Measurements from ENCODE around the gene CLMP. TPM values are rescaled to one million over a fixed set of nuclear protein-coding genes. Genes with fewer than 3 reads are reported as not detected.
"Not testable (repeated sequence)": the region's sequence is repeated elsewhere in the genome, so short reads cannot be mapped to it uniquely, and the experiment has no call there.

Gene CLMP
- total RNA-seq, 1 donor from 2014 or later = 81.1 TPM

DNA sequence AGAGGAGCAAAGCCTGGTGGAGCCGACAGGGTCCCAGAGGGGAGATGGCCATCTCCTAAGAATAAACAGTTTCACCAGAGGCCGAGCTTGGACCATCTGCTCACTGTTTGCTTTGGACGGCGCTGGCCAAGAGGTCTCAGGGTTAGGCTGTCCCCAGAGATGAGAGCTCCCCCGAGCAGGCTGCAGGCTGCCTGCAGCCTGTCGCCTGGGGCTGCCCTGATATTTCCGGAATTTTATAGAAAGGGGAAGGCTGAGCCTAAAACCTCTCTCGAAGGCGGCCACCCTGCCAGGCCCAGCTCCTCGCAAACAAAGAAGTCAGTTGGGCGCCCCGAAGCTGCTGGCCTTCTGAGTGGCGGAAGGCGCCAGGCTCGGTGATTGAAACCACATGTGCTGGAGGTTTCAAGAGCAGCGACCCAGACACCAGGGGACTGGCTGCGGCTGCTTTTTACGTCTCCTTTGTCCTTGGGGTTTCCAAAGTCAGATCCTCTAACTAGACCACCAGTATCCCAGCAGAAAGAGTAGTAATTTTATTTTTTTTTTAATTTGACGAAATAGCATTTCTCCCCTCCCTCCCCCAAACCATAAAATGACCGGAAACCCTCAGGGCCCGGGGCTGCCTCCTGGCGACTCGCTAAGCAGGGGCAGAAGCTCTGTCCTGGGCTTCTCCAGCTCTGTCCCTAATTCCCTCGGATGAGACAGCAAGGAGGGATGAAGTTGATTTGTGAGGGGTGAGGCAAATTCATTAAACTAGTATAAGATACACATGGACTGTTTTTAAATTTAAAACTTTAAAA lies 57.4 kb downstream of the CLMP start:
- DNase-seq (ENCODE audit: low spot score) = peak; percentile 77

GRCh38 chr11:123135863-123136446 lies 59.1 kb downstream of the CLMP start:
- no peak for DNase-seq (ENCODE audit: low spot score)

GRCh38 chr11:123132881-123133280 lies 62.2 kb downstream of the CLMP start:
- DNase-seq (ENCODE audit: low spot score) = no peak

GRCh38 chr11:123132034-123132766 lies 62.8 kb downstream of the CLMP start:
- not testable (repeated sequence) for DNase-seq (ENCODE audit: low spot score)

GRCh38 chr11:123129920-123130319 lies 65.1 kb downstream of the CLMP start:
- DNase-seq (ENCODE audit: low spot score) = peak; percentile 83

DNA sequence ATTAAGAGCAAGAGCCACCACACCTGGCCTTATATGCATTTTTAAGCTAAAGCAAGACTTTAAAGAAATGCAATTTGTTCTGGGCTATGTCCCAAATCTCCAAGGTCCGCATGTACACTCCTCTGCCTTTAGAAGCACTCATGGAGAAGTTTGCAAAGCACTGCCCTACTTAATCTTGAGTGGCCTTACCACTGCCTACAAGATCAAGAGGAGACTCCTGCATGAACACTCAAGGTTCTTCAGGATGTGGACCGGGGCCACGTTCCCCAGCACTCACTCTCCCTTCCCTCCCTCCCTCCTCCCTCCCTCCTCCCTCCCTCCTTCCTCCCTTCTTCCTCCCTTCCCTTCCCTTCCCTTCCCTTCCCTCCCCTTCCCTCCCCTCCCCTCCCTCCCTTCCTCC lies 69.9 kb downstream of the CLMP start:
- DNase-seq (ENCODE audit: low spot score) = peak; percentile 28

DNA sequence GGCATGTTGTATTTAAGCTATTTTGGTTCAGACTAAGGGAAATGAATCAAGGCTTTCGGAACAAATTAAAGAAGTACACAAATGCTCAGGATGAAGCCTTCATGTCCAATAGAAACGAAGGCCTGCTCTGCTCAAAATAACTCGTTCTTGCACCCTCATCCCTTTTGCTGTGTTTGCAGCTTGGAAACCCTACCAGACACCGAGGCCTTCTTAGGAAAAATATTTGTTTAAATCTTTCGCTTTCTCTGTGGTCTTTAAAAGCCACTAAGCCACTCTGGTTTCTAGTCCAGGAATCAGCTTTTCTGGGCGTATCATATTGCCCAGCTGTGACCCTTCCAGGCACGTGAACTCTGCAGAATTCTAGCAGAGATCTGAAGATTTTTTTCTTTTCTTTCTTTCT lies 72.2 kb downstream of the CLMP start:
- DNase-seq (ENCODE audit: low spot score) = peak; percentile 83

DNA sequence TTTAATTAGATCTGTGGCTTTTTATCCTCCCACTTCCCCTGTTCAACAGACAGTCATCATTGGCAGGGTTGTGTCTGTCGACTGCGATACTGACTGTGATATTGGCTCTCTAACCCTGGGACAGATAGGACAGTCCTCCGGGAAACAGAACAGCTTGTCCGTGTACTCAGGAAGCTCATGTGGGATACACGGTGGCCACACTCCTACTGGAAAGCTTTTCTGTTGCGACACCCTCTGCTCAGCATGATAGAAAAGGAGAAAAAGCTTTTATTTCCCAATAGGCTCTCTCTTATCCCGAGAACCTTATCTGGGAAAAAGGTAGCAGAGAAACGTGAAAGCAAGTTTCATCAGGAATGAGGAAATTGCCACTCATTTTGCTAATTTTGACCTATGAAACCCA lies 72.7 kb downstream of the CLMP start:
- peak; percentile 62 for DNase-seq (ENCODE audit: low spot score)

GRCh38 chr11:123116486-123116885 lies 78.6 kb downstream of the CLMP start:
- no peak for DNase-seq (ENCODE audit: low spot score)

- no peak for DNase-seq (ENCODE audit: low spot score)
These were observed 83.6 kb downstream of the CLMP start for GRCh38 chr11:123111465-123111864.

DNA sequence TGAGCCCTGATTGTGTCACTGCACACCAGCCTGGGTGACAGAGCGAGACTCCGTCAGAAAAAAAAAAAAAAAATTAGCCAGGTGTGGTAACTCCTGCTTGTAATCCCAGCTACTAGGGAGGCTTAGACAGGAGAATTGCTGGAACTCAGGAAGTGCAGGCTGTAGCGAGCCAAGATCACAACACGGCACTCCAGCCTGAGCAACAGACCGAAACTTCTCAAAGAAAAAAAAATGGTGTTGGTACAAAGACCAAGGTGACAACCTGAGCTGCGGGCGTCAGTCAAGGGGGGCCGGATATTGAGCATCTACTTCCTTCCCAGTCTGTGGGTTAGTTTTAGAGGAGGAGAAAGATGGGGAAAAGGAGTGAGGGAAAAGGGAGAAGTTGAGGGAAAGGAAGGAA lies 84.7 kb downstream of the CLMP start:
- DNase-seq (ENCODE audit: low spot score) = no peak

GRCh38 chr11:123107945-123108495 lies 87.0 kb downstream of the CLMP start:
- peak; percentile 67 for DNase-seq (ENCODE audit: low spot score)

- DNase-seq (ENCODE audit: low spot score) = no peak
These were observed 90.4 kb downstream of the CLMP start for GRCh38 chr11:123104697-123105096.

GRCh38 chr11:123103326-123103980 lies 91.6 kb downstream of the CLMP start:
- peak; percentile 93 for DNase-seq (ENCODE audit: low spot score)

DNA sequence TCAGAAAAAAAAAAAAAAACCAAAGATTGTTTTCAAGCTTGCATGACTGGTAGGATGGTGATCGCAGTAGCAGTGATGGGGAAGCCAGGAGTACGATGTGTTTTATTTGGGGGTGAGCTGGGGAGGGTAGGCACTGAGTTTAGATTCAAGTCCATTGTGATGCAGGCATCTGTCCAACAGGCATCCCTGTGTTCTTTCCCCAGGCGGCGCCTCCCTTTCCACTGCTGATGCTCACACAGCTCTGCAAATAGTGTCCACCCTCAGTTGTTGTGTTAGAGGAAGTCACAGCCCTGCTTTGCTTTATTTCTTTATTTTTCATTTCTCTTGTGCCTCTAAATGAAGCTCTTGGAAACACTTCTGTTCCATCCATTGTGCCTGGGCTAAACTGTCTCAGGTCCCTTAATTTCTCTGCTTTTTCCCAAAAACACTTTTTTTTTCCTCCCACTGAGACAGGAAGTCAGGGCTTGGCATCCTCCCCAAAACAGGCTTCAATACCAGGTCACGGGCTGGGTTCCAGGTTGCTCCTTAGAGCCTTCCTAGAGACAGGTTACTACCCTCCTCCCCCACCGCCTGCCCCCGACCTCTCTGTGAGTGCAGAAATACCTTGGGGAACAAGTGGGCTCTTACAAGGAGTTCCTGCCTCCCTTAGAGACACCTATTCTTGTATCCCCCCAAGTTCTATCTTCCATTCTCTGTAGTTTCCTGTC lies 94.5 kb downstream of the CLMP start:
- DNase-seq (ENCODE audit: low spot score) = peak; percentile 38

- DNase-seq (ENCODE audit: low spot score) = no peak
These were observed 96.1 kb downstream of the CLMP start for GRCh38 chr11:123098990-123099389.

DNA sequence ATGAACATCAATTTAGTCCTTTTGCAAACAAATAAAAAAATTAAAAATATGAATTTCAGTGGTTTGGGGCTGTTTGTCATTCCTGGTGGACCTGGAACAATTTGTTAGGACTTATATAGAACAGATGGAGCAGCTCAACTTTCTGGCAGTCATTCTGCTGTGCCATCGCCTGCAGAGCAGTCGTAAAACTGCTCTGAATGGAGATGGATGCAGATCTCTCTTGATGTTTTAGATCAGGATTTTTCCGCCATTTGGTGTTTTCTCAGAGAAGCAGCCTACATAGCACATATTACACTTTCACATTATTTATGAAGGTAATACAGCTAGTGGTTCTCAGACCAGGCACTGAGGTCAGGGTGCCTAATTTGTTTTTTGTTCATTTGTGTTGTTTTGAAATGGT lies 101.3 kb downstream of the CLMP start:
- DNase-seq (ENCODE audit: low spot score) = no peak

- no peak for DNase-seq (ENCODE audit: low spot score)
These were observed 103.5 kb downstream of the CLMP start for GRCh38 chr11:123091506-123091905.

DNA sequence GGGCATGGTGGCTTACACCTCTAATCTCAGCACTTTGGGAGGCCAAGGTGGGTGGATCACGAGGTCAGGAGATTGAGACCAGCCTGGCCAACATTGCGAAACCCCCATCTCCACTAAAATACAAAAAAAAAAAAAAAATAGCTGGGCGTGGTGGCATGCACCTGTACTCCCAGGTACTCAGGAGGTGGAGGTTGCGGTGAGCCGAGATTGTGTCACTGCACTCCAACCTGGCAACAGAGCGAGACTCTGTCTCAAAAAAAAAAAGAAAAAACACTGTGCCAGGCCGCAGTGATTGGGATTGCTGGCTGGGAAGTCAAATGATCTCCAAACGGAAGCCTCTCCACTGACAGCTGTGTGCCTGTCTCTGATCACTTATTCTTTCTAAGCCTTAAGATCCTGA lies 104.9 kb downstream of the CLMP start:
- not testable (repeated sequence) for DNase-seq (ENCODE audit: low spot score)

GRCh38 chr11:123088896-123089295 lies 106.2 kb downstream of the CLMP start:
- DNase-seq (ENCODE audit: low spot score) = not testable (repeated sequence)

DNA sequence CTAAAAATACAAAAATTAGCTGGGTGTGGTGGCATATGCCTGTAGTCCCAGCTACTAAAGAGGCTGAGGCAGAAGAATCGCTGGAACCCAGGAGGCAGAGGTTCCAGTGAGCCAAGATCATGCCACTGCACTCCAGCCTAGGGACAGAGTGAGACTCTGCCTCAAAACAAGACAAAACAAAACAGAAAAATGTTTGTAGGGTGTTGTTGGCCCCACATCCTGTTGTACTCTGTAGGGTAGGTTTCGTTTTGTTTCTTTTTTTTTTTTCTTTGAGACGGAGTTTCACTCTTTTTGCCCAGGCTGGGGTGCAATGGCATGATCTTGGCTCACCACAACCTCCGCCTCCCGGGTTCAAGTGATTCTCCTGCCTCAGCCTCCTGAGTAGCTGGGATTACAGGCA lies 107.4 kb downstream of the CLMP start:
- DNase-seq (ENCODE audit: low spot score) = not testable (repeated sequence)

All from umbilical cord (tissue), 2 donors.